GM15510 (cell line): ENCODE results near the gene NCOA7.

Experiments
- POLR2A ChIP-seq: IDR thresholded peaks from 3 replicates; pipeline ENCODE4 v1.6.1; 2011; ENCODE audit warnings: borderline replicate concordance; ENCODE audit not compliant: insufficient read length; ENCODE audit errors: extremely low read depth

NCOA7 gene

DNA sequence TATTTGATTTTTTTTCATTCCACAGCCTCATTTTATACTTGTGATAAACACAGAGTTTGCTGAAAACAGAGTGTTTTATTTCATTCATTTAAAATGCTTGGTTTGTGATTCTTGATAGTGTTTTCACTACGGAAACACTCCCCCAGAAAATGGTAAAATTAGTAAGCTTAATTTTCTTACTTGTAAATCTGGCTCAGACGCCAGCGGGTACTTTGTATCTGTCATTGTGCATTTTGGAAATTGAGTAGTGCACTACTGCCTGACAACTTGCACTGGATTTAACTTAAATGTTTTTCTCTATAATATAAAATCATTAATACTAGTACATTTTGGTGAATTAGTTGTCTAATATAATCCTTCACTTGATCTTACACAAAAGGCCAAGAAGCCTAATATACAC is 128.9 kb downstream of the NCOA7 start:
- TF ChIP-seq POLR2A, result no peak

- TF ChIP-seq POLR2A, result no peak
Measured at GRCh38 chr6:125922322-125922860, 131.6 kb downstream of the NCOA7 start.

GRCh38 chr6:125923366-125923877 is 132.7 kb downstream of the NCOA7 start:
- no peak for TF ChIP-seq POLR2A

- no peak for TF ChIP-seq POLR2A
Measured at GRCh38 chr6:125924169-125924568, 133.4 kb downstream of the NCOA7 start.

- no peak for TF ChIP-seq POLR2A
Measured at GRCh38 chr6:125924697-125925358, 134.1 kb downstream of the NCOA7 start.

DNA sequence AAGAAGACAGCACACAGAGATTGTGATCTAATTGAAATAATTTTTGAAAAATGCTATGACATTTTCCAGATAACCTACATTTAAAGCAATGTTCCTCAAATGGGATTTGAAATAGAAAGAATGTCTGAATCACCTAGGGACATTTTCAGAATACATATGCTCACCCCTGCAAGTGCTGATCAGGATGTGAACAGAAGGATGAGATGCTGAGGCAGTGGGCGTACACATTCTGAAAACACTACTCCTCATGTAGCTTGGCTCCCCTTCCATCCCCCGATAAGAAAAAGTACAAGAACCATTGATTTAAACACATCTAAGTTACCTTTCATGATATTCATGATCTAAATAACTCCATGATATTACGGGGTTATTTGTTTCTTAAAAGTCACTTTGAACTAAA is 136.0 kb downstream of the NCOA7 start:
- no peak for TF ChIP-seq POLR2A

GRCh38 chr6:125927761-125928160 is 137.0 kb downstream of the NCOA7 start:
- TF ChIP-seq POLR2A, result no peak

- TF ChIP-seq POLR2A, result no peak
Measured at GRCh38 chr6:125930765-125931418, 140.1 kb downstream of the NCOA7 start.

DNA sequence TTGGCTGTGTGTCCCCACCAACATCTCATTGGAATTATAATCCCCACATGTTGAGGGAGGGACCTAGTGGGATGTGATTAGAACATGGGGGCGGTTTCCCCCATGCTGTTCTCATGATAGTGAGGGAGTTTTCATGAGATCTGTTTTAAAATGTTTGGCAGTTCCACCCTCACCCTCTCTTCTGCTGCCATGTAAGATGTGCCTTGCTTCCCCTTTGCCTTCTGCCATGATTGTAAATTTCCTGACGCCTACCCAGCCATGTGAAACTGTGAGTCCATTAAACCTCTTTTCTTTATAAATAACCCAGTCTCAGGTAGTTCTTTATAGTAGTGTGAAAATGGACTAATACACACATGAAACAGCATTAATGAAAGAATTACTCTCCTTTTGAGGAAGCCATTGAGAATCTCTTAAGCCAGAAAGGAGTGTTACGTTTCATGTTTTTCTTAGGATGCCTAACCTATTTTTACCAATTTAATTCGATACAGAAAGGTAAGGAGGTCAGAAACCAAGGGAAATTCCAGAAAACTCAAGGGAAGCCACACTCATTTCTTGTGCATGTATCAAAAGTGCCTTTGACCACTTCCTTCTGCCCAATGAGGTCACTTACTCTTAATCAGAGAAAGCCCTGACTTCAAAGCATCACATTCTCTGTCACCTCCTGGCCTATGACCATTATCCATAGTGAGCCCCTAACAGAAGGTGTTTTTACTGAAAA is 141.1 kb downstream of the NCOA7 start:
- TF ChIP-seq POLR2A, result no peak

- no peak for TF ChIP-seq POLR2A
Measured at GRCh38 chr6:125932451-125932795, 141.7 kb downstream of the NCOA7 start.

DNA sequence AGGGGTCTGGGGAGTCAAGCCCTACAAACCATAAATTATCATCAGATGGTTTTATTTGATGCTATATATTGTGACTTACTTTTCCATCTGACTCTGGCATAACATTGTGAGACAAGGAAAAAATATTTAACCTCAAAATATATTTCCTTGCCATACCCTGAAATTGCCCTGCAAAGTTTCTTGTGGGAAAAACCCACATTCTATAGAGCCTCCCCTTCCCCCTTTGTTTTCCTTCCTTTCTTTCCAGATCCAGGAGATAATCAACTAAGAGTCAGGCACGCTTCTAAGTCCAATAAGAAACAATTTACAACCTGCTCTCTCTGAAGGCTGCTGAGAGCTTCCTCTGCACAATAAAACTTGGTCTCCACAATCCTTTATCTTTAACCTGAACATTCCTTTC is 148.3 kb downstream of the NCOA7 start:
- TF ChIP-seq POLR2A, result no peak

DNA sequence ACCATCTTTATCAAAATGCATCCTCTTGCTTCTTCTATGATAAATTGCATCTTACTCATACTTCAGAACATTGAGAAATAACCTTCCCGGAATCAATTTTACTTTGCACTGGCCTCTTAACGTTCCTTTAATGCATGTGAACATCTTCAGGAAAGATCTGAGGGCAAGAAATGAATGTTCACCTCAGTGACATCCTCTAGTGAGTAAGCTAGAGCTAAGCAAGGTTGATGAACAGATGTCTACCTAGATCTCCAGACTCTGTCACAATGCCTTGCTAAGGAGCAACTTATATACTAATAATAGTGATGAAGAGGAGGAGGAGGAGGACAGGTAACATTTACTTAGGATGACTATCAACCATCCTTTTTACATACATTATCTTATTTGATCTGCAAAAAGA is 149.0 kb downstream of the NCOA7 start:
- TF ChIP-seq POLR2A, result no peak

DNA sequence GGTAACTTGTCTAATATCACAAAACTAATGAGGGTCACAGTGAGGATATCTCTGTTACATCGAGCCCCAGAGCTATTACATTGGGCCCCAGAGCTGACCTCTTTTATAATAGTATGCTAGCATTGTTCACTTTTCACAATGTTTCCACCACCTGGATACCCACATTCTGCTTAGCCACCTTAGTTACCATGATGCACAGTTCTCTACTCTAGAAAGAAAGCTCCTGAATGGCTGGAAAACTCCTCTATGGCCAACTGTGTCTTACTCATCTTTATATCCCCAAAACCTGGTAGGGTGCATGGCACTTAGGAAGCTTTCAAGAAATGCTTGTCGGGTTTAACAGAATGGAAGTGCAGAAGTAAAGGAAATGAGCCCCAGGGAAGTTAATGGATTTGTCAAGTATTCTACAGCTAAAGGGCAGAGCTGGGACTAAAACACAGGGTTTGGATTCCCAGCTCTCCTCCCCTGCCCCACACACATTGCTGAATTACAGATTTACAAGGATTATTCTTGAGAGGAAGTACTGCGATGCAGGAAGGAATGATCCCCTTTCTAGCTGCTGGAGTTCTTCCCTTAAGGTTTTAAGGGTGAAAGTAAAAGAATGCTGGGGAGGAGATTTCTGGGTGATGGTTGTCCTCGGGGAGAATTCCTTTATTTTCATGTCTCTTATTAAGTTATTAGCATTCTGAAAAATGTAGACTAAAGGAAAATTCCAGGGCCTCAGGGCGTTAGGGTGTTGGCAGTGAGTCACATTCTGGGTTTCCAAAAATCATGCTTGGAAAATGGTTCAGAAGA is 149.7 kb downstream of the NCOA7 start:
- TF ChIP-seq POLR2A, result no peak

DNA sequence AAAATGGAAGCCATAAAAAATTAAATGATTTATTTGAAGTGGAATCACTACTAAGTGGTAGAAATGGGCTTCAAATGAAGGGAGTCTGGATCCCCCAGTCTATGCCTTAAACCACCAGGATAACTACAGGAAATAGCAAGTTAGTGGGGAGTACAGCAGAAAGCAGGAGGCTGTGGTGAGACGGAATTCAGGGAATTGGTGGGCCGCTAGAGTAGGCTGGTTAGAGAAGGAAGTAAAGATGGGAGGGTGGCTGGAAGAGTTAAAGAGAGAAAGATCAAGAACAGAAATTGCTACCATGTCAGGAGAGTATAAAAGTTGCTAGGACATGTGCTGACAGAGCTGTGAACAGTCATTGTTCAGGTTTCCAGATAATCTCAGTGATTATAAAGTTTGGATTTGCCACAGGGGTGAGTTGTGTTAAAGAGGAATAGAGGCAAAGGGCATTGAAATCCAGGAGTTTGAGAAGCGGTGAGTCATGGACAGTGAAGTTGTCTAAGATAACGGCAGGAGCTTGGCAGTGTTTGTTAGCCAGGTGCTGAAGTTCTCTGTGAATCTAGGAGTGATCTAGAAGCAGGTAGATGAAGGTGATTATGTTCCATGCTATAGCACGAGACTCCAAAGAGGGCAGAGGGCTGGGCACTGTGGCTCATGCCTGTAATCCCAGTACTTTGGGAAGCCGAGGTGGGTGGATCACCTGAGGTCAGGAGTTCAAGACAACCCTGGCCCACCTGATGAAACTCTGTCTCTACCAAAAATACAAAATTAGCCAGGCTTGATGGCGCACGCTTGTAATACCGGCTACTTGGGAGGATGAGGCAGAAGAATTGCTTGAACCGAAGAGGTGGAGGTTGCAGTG is 152.1 kb downstream of the NCOA7 start:
- no peak for TF ChIP-seq POLR2A
